HepG2 (cell line): ENCODE results near the gene LPXN.

ENCODE experiments used
- FOXJ3 ChIP-seq: sonication (generic); formaldehyde crosslinking; IDR thresholded peaks from 2 replicates; pipeline ENCODE4 v1.4.0; 2020; ENCODE audit warnings: missing genetic modification reagents, mild to moderate bottlenecking, borderline replicate concordance
- POLR2A ChIP-seq, 2 experiments: IDR thresholded peaks; 2 replicates each; pipeline ENCODE4 v1.6.1; 2011; ENCODE audit warnings: low read depth in 2 of 2, low read length in 2 of 2, mild to moderate bottlenecking in 1 of 2, moderate library complexity in 1 of 2; ENCODE audit not compliant: insufficient read depth in 1 of 2
- RAD51 ChIP-seq: fragments of 450-650 bp; IDR thresholded peaks from 2 replicates; pipeline ENCODE4 v1.6.1; 2016; ENCODE audit warnings: borderline replicate concordance
- STAG1 ChIP-seq: sonication (generic); formaldehyde crosslinking; IDR thresholded peaks from 2 replicates; pipeline ENCODE4 v1.4.0; 2020; ENCODE audit warnings: missing genetic modification reagents
- TAF1 ChIP-seq: sonication (generic); formaldehyde crosslinking; IDR thresholded peaks from 2 replicates; pipeline ENCODE4 v1.4.0; 2020; ENCODE audit warnings: missing genetic modification reagents
- TSC22D2 ChIP-seq: sonication (generic); formaldehyde crosslinking; IDR thresholded peaks from 2 replicates; pipeline ENCODE4 v1.5.1; 2020; ENCODE audit warnings: missing genetic modification reagents, mild to moderate bottlenecking, borderline replicate concordance
- ZNF746 ChIP-seq: sonication (generic); formaldehyde crosslinking; IDR thresholded peaks from 2 replicates; pipeline ENCODE4 v1.8.0; 2022; ENCODE audit warnings: mild to moderate bottlenecking, missing genetic modification reagents
- TF ChIP-seq, protein P1 (sequence below): IDR thresholded peaks from 2 replicates; pipeline ENCODE4 v1.6.1; 2016

- TF ChIP-seq RAD51 (no peak), ZNF746 (CRISPR knock-in tag) (no peak), TAF1 (CRISPR knock-in tag) (no peak), STAG1 (CRISPR knock-in tag) (no peak), TSC22D2 (CRISPR knock-in tag) (no peak), POLR2A (IDR thresholded peaks at IDR 0.05; ENCODE audit: insufficient read depth in 1 of 2, low read depth in 2 of 2, low read length in 2 of 2) (no peak), FOXJ3 (CRISPR knock-in tag) (no peak)
- TF ChIP-seq, protein P1, sequence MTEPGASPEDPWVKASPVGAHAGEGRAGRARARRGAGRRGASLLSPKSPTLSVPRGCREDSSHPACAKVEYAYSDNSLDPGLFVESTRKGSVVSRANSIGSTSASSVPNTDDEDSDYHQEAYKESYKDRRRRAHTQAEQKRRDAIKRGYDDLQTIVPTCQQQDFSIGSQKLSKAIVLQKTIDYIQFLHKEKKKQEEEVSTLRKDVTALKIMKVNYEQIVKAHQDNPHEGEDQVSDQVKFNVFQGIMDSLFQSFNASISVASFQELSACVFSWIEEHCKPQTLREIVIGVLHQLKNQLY, result no peak
Observed at GRCh38 chr11:58591659-58592058, 16.0 kb upstream of the LPXN start.
